Mesothelial cell of epicardium (in vitro differentiated cells): ENCODE data around the gene C2CD3. TPM values are rescaled to one million over a fixed set of nuclear protein-coding genes. Genes with fewer than 3 reads are reported as not detected.

Experiments
- DNase-seq, 2 experiments: peaks; one replicate each; pipeline ENCODE4 v3.0.0; 2021; ENCODE audit warnings: low spot score in 2 of 2; ENCODE audit not compliant: unreplicated experiment in 2 of 2
- H3K27ac Mint-ChIP-seq: 2 replicates; pipeline ENCODE4 v1.8.0; 2021; ENCODE audit warnings: mixed read lengths
- H3K27me3 Mint-ChIP-seq: 2 replicates; pipeline ENCODE4 v1.8.0; 2021; ENCODE audit warnings: low read depth, mixed read lengths
- H3K36me3 Mint-ChIP-seq: 2 replicates; pipeline ENCODE4 v1.8.0; 2021; ENCODE audit warnings: mixed read lengths
- H3K4me1 Mint-ChIP-seq: 2 replicates; pipeline ENCODE4 v1.8.0; 2021; ENCODE audit warnings: mixed read lengths
- H3K4me3 Mint-ChIP-seq: 2 replicates; pipeline ENCODE4 v1.8.0; 2021; ENCODE audit warnings: mild to moderate bottlenecking, moderate library complexity, mixed read lengths
- H3K9me3 Mint-ChIP-seq: 2 replicates; pipeline ENCODE4 v1.8.0; 2021; ENCODE audit warnings: mixed read lengths
- total RNA-seq: library from RNA; stranded (reverse); gene quantifications from 3 replicates; pipeline ENCODE4 v1.2.1, GENCODE V29; 2021
- TF ChIP-seq, protein P1 (sequence below): fragments of 200-600 bp; sonication (generic); IDR thresholded peaks from one replicate; pipeline ENCODE4 v1.5.0; 2021; ENCODE audit warnings: antibody characterized with exemption; ENCODE audit not compliant: unreplicated experiment

C2CD3 gene
- total RNA-seq, 1 donor from 2014 or later: 34.8 TPM

- H3K9me3 Mint-ChIP-seq: no peaks in the 10 kb centered on the region
- H3K27ac Mint-ChIP-seq: no peak overlapping the region
- H3K36me3 Mint-ChIP-seq: peaks cover 20% of the 10 kb centered on the region
- peaks cover 2% of the 10 kb centered on the region for H3K4me1 Mint-ChIP-seq
- no peak overlapping the region for H3K4me3 Mint-ChIP-seq
- no peaks in the 10 kb centered on the region for H3K27me3 Mint-ChIP-seq
- no peak for DNase-seq
- TF ChIP-seq, protein P1, sequence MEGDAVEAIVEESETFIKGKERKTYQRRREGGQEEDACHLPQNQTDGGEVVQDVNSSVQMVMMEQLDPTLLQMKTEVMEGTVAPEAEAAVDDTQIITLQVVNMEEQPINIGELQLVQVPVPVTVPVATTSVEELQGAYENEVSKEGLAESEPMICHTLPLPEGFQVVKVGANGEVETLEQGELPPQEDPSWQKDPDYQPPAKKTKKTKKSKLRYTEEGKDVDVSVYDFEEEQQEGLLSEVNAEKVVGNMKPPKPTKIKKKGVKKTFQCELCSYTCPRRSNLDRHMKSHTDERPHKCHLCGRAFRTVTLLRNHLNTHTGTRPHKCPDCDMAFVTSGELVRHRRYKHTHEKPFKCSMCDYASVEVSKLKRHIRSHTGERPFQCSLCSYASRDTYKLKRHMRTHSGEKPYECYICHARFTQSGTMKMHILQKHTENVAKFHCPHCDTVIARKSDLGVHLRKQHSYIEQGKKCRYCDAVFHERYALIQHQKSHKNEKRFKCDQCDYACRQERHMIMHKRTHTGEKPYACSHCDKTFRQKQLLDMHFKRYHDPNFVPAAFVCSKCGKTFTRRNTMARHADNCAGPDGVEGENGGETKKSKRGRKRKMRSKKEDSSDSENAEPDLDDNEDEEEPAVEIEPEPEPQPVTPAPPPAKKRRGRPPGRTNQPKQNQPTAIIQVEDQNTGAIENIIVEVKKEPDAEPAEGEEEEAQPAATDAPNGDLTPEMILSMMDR: no peak
Observed at GRCh38 chr11:73975479-73975757, 195.4 kb downstream of the C2CD3 start.

- Mint-ChIP-seq H3K27ac (no peak overlapping the region), H3K4me1 (peaks cover 7% of the 10 kb centered on the region), H3K36me3 (peaks cover 20% of the 10 kb centered on the region), H3K4me3 (no peak overlapping the region), H3K9me3 (no peaks in the 10 kb centered on the region), H3K27me3 (no peaks in the 10 kb centered on the region)
- TF ChIP-seq, protein P1: no peak
- no peak for DNase-seq
Observed at GRCh38 chr11:73974604-73975478, 196.0 kb downstream of the C2CD3 start.

GRCh38 chr11:73972620-73973449, 198.0 kb downstream of the C2CD3 start:
- no peak for DNase-seq
- Mint-ChIP-seq H3K27ac (no peak overlapping the region), H3K27me3 (no peaks in the 10 kb centered on the region), H3K4me1 (peaks cover 8% of the 10 kb centered on the region), H3K36me3 (peaks cover 15% of the 10 kb centered on the region), H3K4me3 (no peak overlapping the region), H3K9me3 (no peaks in the 10 kb centered on the region)
- TF ChIP-seq, protein P1: no peak

- Mint-ChIP-seq H3K9me3 (no peaks in the 10 kb centered on the region), H3K4me3 (no peak overlapping the region), H3K4me1 (peaks cover 8% of the 10 kb centered on the region), H3K27ac (no peak overlapping the region), H3K27me3 (no peaks in the 10 kb centered on the region), H3K36me3 (peaks cover 15% of the 10 kb centered on the region)
- TF ChIP-seq, protein P1: no peak
- DNase-seq: no peak
Observed at GRCh38 chr11:73972187-73972586, 198.6 kb downstream of the C2CD3 start.

DNA sequence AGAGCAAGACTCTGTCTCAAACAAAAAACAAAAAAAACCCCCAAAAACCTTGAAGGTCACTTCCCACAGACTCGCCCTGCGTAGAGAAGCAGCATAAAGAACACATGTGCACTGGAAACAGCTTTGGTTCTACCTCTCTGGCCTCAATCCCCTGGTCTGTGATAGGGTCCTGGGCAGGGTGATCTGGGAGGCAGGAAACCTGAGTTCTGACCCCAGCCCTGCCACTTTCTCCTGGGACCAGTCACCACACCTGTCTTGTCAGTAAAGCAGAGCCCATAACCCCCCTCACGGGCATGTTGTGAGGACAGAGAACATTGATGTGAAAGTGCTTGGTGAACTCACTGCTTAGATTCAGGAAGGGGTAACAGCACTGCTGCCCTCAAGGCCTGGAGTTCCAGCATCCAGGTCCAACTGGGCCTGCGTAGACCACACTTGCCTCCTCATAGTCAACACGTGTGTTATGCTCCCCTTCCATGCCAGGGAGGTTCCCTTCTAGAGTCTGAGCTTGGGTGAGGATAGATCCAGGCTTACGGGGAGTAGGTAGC, 199.6 kb downstream of the C2CD3 start:
- DNase-seq: no peak
- Mint-ChIP-seq H3K27me3 (no peaks in the 10 kb centered on the region), H3K9me3 (no peaks in the 10 kb centered on the region), H3K36me3 (peaks cover 9% of the 10 kb centered on the region), H3K4me3 (no peak overlapping the region), H3K27ac (no peak overlapping the region), H3K4me1 (peaks cover 8% of the 10 kb centered on the region)
- TF ChIP-seq, protein P1: no peak
